SK-N-SH (cell line): ENCODE results near the gene SRD5A1. TPM values are rescaled to one million over a fixed set of nuclear protein-coding genes. Genes with fewer than 3 reads are reported as not detected.

Source experiments
- CTCF ChIA-PET: fragments of 300-600, 350-600 bp; formaldehyde crosslinking; extraction: SDS; loops from one replicate; lab custom pipeline; 2021; lab: Yijun Ruan, JAX
- POLR2A ChIA-PET: fragments of 350-600 bp; sonication (Branson Sonifier 250); formaldehyde crosslinking; extraction: SDS; loops from one replicate; lab custom pipeline; 2020; ENCODE audit warnings: antibody characterized with exemption, inconsistent platforms; lab: Yijun Ruan, JAX
- DNase-seq: peaks from one replicate; pipeline ENCODE4 v3.0.0; 2012
- H2AFZ ChIP-seq: fragments of 200-600 bp; sonication (generic); 2 replicates; pipeline ENCODE4 v1.8.1; 2016; ENCODE audit warnings: antibody characterized with exemption, mild to moderate bottlenecking, low read depth
- H3F3A ChIP-seq: fragments of 200-600 bp; sonication (generic); replicated peaks from 2 replicates; pipeline ENCODE3; 2016; ENCODE audit warnings: antibody characterized with exemption, mild to moderate bottlenecking; ENCODE audit not compliant: insufficient read depth
- H3K27ac ChIP-seq, 2 experiments: fragments of 200-500 bp in 1 of 2; fragments of 200-600 bp in 1 of 2; sonication (Bioruptor generic) in 1 of 2; sonication (generic), shearing (Covaris generic) in 1 of 2; 2 replicates each; pipeline versions ENCODE4 v1.5.1 to v1.6.1; 2014 to 2016; ENCODE audit warnings: low read depth in 2 of 2, inconsistent platforms in 1 of 2, low read length in 1 of 2, mild to moderate bottlenecking in 1 of 2, mixed read lengths in 1 of 2
- H3K27me3 ChIP-seq: fragments of 200-600 bp; sonication (generic), shearing (Covaris generic); 2 replicates; pipeline ENCODE4 v1.6.1; 2016; ENCODE audit warnings: mixed run types; ENCODE audit not compliant: insufficient read depth
- H3K36me3 ChIP-seq, 2 experiments: fragments of 200-500 bp in 1 of 2; fragments of 200-600 bp in 1 of 2; sonication (Bioruptor generic) in 1 of 2; sonication (generic) in 1 of 2; replicated peaks in 1 of 2; 2 replicates each; pipeline versions ENCODE3 to v1.5.1; 2014 to 2016; ENCODE audit warnings: low read length in 1 of 2, mild to moderate bottlenecking in 1 of 2; ENCODE audit not compliant: insufficient read depth in 2 of 2, control insufficient read depth in 1 of 2
- H3K4me1 ChIP-seq, 2 experiments: fragments of 200-500 bp in 1 of 2; fragments of 200-600 bp in 1 of 2; sonication (Bioruptor generic) in 1 of 2; sonication (generic), shearing (Covaris generic) in 1 of 2; 2 replicates each; pipeline versions ENCODE4 v1.5.1 to v1.6.1; 2014 to 2016; ENCODE audit warnings: low read depth in 1 of 2, low read length in 1 of 2, mixed run types in 1 of 2; ENCODE audit not compliant: insufficient read depth in 2 of 2, control insufficient read depth in 1 of 2
- H3K4me2 ChIP-seq: fragments of 200-600 bp; sonication (generic), shearing (Covaris generic); 2 replicates; pipeline ENCODE4 v1.6.1; 2017; ENCODE audit warnings: mixed run types
- H3K4me3 ChIP-seq, 2 experiments: fragments of 200-500 bp in 1 of 2; fragments of 200-600 bp in 1 of 2; sonication (Bioruptor generic) in 1 of 2; sonication (generic), shearing (Covaris generic) in 1 of 2; 2 replicates each; pipeline versions ENCODE4 v1.5.1 to v1.8.1; 2014 to 2016; ENCODE audit warnings: low read depth in 2 of 2, inconsistent platforms in 1 of 2, low read length in 1 of 2, mild to moderate bottlenecking in 1 of 2, mixed read lengths in 1 of 2, moderate library complexity in 1 of 2
- H3K79me2 ChIP-seq: fragments of 200-600 bp; sonication (generic); 2 replicates; pipeline ENCODE4 v1.8.1; 2017; ENCODE audit warnings: mild to moderate bottlenecking; ENCODE audit not compliant: insufficient read depth
- H3K9ac ChIP-seq: fragments of 200-600 bp; sonication (generic); 2 replicates; pipeline ENCODE4 v1.6.1; 2017; ENCODE audit warnings: mixed run types
- H3K9me2 ChIP-seq: fragments of 200-600 bp; sonication (generic); 2 replicates; pipeline ENCODE4 v1.6.1; 2017; ENCODE audit warnings: mixed run types
- H3K9me3 ChIP-seq: fragments of 200-600 bp; sonication (generic); 2 replicates; pipeline ENCODE4 v1.6.1; 2017; ENCODE audit warnings: mixed run types, mild to moderate bottlenecking, moderate library complexity
- H4K20me1 ChIP-seq: fragments of 200-600 bp; sonication (generic); 2 replicates; pipeline ENCODE4 v1.6.1; 2017; ENCODE audit warnings: mild to moderate bottlenecking, mixed run types; ENCODE audit not compliant: insufficient read depth
- ELF1 ChIP-seq: IDR thresholded peaks from 2 replicates; pipeline ENCODE4 v1.4.0; 2012
- EP300 ChIP-seq, 2 experiments: IDR thresholded peaks; 2 replicates each; pipeline versions ENCODE4 v1.4.0 to v1.6.1; 2012; ENCODE audit warnings: borderline replicate concordance in 1 of 2, low read depth in 1 of 2, low read length in 1 of 2
- GABPA ChIP-seq: IDR thresholded peaks from 2 replicates; pipeline ENCODE4 v1.4.0; 2012; ENCODE audit warnings: low read depth, mild to moderate bottlenecking
- IRF3 ChIP-seq: fragments of 150-350 bp; IDR thresholded peaks from 2 replicates; pipeline ENCODE4 v1.6.1; 2016; ENCODE audit warnings: mild to moderate bottlenecking, low read depth, low read length
- JUND ChIP-seq: IDR thresholded peaks from 2 replicates; pipeline ENCODE4 v1.4.0; 2012
- MXI1 ChIP-seq: IDR thresholded peaks from 2 replicates; pipeline ENCODE4 v1.6.1; 2012; ENCODE audit warnings: mild to moderate bottlenecking, low read depth, low read length, improper control_type of control experiment
- NFIC ChIP-seq: IDR thresholded peaks from 2 replicates; pipeline ENCODE4 v1.4.0; 2012; ENCODE audit warnings: borderline replicate concordance
- PBX3 ChIP-seq: IDR thresholded peaks from 2 replicates; pipeline ENCODE4; 2012
- REST ChIP-seq: IDR thresholded peaks from 2 replicates; pipeline ENCODE4 v1.6.1; 2012; ENCODE audit warnings: mild to moderate bottlenecking, low read depth, low read length, moderate library complexity
- RXRA ChIP-seq: IDR thresholded peaks from 2 replicates; pipeline ENCODE4 v1.4.0; 2012; ENCODE audit warnings: low read depth, mild to moderate bottlenecking, borderline replicate concordance
- SMC3 ChIP-seq: IDR thresholded peaks from 2 replicates; pipeline ENCODE4 v1.6.1; 2012; ENCODE audit warnings: low read depth, low read length, improper control_type of control experiment
- TAF1 ChIP-seq: IDR thresholded peaks from 2 replicates; pipeline ENCODE4 v1.6.1; 2012; ENCODE audit warnings: low read depth, mild to moderate bottlenecking, low read length, moderate library complexity, borderline replicate concordance
- TCF12 ChIP-seq: IDR thresholded peaks from 2 replicates; pipeline ENCODE4 v1.4.0; 2012
- USF2 ChIP-seq: fragments of 150-350 bp; IDR thresholded peaks from 2 replicates; pipeline ENCODE4 v1.6.1; 2017; ENCODE audit warnings: antibody characterized with exemption, low read length, low read depth, borderline replicate concordance
- YY1 ChIP-seq: IDR thresholded peaks from 2 replicates; pipeline ENCODE4 v1.4.0; 2012; ENCODE audit warnings: low read depth, mild to moderate bottlenecking
- ZBTB33 ChIP-seq: IDR thresholded peaks from 2 replicates; pipeline ENCODE4 v1.4.0; 2012; ENCODE audit warnings: low read depth, borderline replicate concordance
- WGBS: methylation state at CpG from one replicate; pipeline ENCODE4 v1.1.6; 2017; ENCODE audit warnings: low lambda C conversion rate; 5-methylcytosine and 5-hydroxymethylcytosine counted together
- polyA plus RNA-seq, 3 experiments: library from polyadenylated mRNA; depleted of rRNA; stranded (reverse); fragments of >200 nt; gene quantifications; 2 replicates each; pipeline ENCODE4 v1.2.3, GENCODE V29; 2012

SRD5A1 gene
- polyA plus RNA-seq, 1 of the 3 experiments (the other 2 are of a cell fraction), result 24.0 TPM

GRCh38 chr5:6699357-6699756, 66.1 kb downstream of the SRD5A1 start:
- H3K9me2 ChIP-seq, result no peaks in the 10 kb centered on the region; the same call in 1 of the 2 replicates
- WGBS, result 80% methylated on average over 1 of the region's 1 CpG

More at GRCh38 chr5:6699357-6699756, 66.1 kb downstream of the SRD5A1 start:
- TF ChIP-seq EP300 (IDR thresholded peaks at IDR 0.05; ENCODE audit: borderline replicate concordance in 1 of 2, low read depth in 1 of 2, low read length in 1 of 2) (no peak), MXI1 (no peak), SMC3 (no peak), IRF3 (no peak), PBX3 (no peak), YY1 (no peak), JUND (no peak), ELF1 (no peak), GABPA (no peak), NFIC (no peak), TCF12 (no peak), TAF1 (no peak), USF2 (no peak), ZBTB33 (no peak), REST (no peak), RXRA (no peak)
- H3F3A ChIP-seq, result no peaks in the 10 kb centered on the region
- H3K9ac ChIP-seq, result no peak overlapping the region
- no peaks in the 10 kb centered on the region for H4K20me1 ChIP-seq
- no peaks in the 10 kb centered on the region for H3K79me2 ChIP-seq
- H2AFZ ChIP-seq, result no peak overlapping the region
- H3K9me3 ChIP-seq, result no peaks in the 10 kb centered on the region
- no peak overlapping the region for H3K4me3 ChIP-seq
- H3K27ac ChIP-seq, result no peak overlapping the region
- H3K4me1 ChIP-seq, result peaks cover 4 to 9% of the 10 kb centered on the region in 2 experiments; a peak in 3 of 4 replicates
- ChIA-PET POLR2A (no interaction called here), CTCF (no interaction called here)
- no peaks in the 10 kb centered on the region for H3K36me3 ChIP-seq
- H3K4me2 ChIP-seq, result no peak overlapping the region
- DNase-seq, result no peak
- no peaks in the 10 kb centered on the region for H3K27me3 ChIP-seq
